CD1c-positive myeloid dendritic cell (primary cell): ENCODE data around the gene TRAPPC3L.

Source experiments
- DNase-seq: peaks from one replicate; pipeline ENCODE4 v3.0.0-alpha.2; 2016; ENCODE audit errors: extremely low spot score

The TRAPPC3L gene

GRCh38 chr6:116545651-116546050 lies at the start of gene TRAPPC3L:
TSS of gene TRAPPC3L (minus strand) at chr6:116545684. CDS start at chr6:116545514, 170 bp downstream.
- DNase-seq: no peak

- DNase-seq: no peak
These were observed 49.8 kb upstream of the TRAPPC3L start for GRCh38 chr6:116595247-116595646.

- no peak for DNase-seq
These were observed 41.3 kb upstream of the TRAPPC3L start for GRCh38 chr6:116586738-116587137.

- no peak for DNase-seq
These were observed 40.8 kb upstream of the TRAPPC3L start for GRCh38 chr6:116586276-116586675.

- no peak for DNase-seq
These were observed 34.7 kb upstream of the TRAPPC3L start for GRCh38 chr6:116580198-116580597.

GRCh38 chr6:116579143-116579542 lies 33.7 kb upstream of the TRAPPC3L start:
- DNase-seq: no peak

GRCh38 chr6:116578335-116578734 lies 32.9 kb upstream of the TRAPPC3L start:
- no peak for DNase-seq

- no peak for DNase-seq
These were observed 32.0 kb upstream of the TRAPPC3L start for GRCh38 chr6:116577486-116577885.

GRCh38 chr6:116575227-116575626 lies 29.7 kb upstream of the TRAPPC3L start:
- DNase-seq: no peak

- no peak for DNase-seq
These were observed 26.7 kb upstream of the TRAPPC3L start for GRCh38 chr6:116572162-116572561.

- no peak for DNase-seq
These were observed 26.2 kb upstream of the TRAPPC3L start for GRCh38 chr6:116571683-116572000.

GRCh38 chr6:116570856-116571682 lies 25.6 kb upstream of the TRAPPC3L start, which contains the start of gene RWDD1:
TSS of gene RWDD1 (plus strand) at chr6:116571504. CDS start at chr6:116571583, 79 bp downstream.
- peak; percentile 98 for DNase-seq

GRCh38 chr6:116568821-116569755 lies 23.6 kb upstream of the TRAPPC3L start:
- DNase-seq: peak; percentile 38

- DNase-seq: no peak
These were observed 22.6 kb upstream of the TRAPPC3L start for GRCh38 chr6:116568111-116568510.

- no peak for DNase-seq
These were observed 19.7 kb upstream of the TRAPPC3L start for GRCh38 chr6:116564921-116565872.

- no peak for DNase-seq
These were observed 18.8 kb upstream of the TRAPPC3L start for GRCh38 chr6:116564311-116564710.

- DNase-seq: no peak
These were observed 18.3 kb upstream of the TRAPPC3L start for GRCh38 chr6:116563830-116564229.

- no peak for DNase-seq
These were observed 17.1 kb upstream of the TRAPPC3L start for GRCh38 chr6:116562614-116563013.

GRCh38 chr6:116562019-116562403 lies 16.5 kb upstream of the TRAPPC3L start:
- no peak for DNase-seq

GRCh38 chr6:116561377-116562018 lies 16.0 kb upstream of the TRAPPC3L start:
- DNase-seq: peak; percentile 83

GRCh38 chr6:116560130-116560529 lies 14.6 kb upstream of the TRAPPC3L start:
- no peak for DNase-seq
